Nephron (organoid): ENCODE measurements around the gene XYLB.

Experiments used
- H3K27ac Mint-ChIP-seq, 3 experiments: 2 replicates each; pipeline ENCODE4 v1.8.0; 2020; ENCODE audit warnings: mixed read lengths in 3 of 3, mild to moderate bottlenecking in 2 of 3, moderate library complexity in 1 of 3
- H3K27me3 Mint-ChIP-seq: 2 replicates; pipeline ENCODE4 v1.8.0; 2021; ENCODE audit warnings: low read depth, mild to moderate bottlenecking, moderate library complexity, mixed read lengths
- H3K36me3 Mint-ChIP-seq: 2 replicates; pipeline ENCODE4 v1.8.0; 2020; ENCODE audit warnings: low read depth, mixed read lengths
- H3K4me1 Mint-ChIP-seq: 2 replicates; pipeline ENCODE4 v1.8.0; 2020; ENCODE audit warnings: mixed read lengths
- H3K4me3 Mint-ChIP-seq, 3 experiments: 2 replicates each; pipeline ENCODE4 v1.8.0; 2020; ENCODE audit warnings: mild to moderate bottlenecking in 3 of 3, mixed read lengths in 3 of 3, moderate library complexity in 2 of 3
- H3K9me3 Mint-ChIP-seq: 2 replicates; pipeline ENCODE4 v1.8.0; 2020; ENCODE audit warnings: mixed read lengths
- CTCF ChIP-seq, 3 experiments: fragments of 200-600 bp; sonication (generic); IDR thresholded peaks; one replicate each; pipeline ENCODE4 v1.5.0; 2021; ENCODE audit warnings: antibody characterized with exemption in 3 of 3; ENCODE audit not compliant: unreplicated experiment in 3 of 3

XYLB gene

GRCh38 chr3:38314112-38314763, 32.3 kb upstream of the XYLB start:
- peaks cover 11% of the 10 kb centered on the region for H3K27me3 Mint-ChIP-seq
- H3K36me3 Mint-ChIP-seq, result no peaks in the 10 kb centered on the region
- TF ChIP-seq CTCF (IDR thresholded peaks at IDR 0.05; ENCODE audit: unreplicated experiment in 3 of 3), result no peak
- no peaks in the 10 kb centered on the region for H3K9me3 Mint-ChIP-seq
- no peak overlapping the region for H3K27ac Mint-ChIP-seq
- H3K4me1 Mint-ChIP-seq, result no peaks in the 10 kb centered on the region
- H3K4me3 Mint-ChIP-seq, result no peak overlapping the region

GRCh38 chr3:38314764-38315487, 31.7 kb upstream of the XYLB start:
- TF ChIP-seq CTCF (IDR thresholded peaks at IDR 0.05; ENCODE audit: unreplicated experiment in 3 of 3), result no peak
- H3K4me1 Mint-ChIP-seq, result no peaks in the 10 kb centered on the region

GRCh38 chr3:38315488-38316230, 30.9 kb upstream of the XYLB start:
- no peaks in the 10 kb centered on the region for H3K9me3 Mint-ChIP-seq
- H3K4me1 Mint-ChIP-seq, result no peaks in the 10 kb centered on the region
- TF ChIP-seq CTCF (IDR thresholded peaks at IDR 0.05; ENCODE audit: unreplicated experiment in 3 of 3), result no peak
- H3K27ac Mint-ChIP-seq, result no peak overlapping the region
- H3K36me3 Mint-ChIP-seq, result no peaks in the 10 kb centered on the region
- peaks cover 11% of the 10 kb centered on the region for H3K27me3 Mint-ChIP-seq
- H3K4me3 Mint-ChIP-seq, result no peak overlapping the region

More at GRCh38 chr3:38314764-38315487, 31.7 kb upstream of the XYLB start:
- Mint-ChIP-seq H3K36me3 (no peaks in the 10 kb centered on the region), H3K27ac (no peak overlapping the region), H3K27me3 (peaks cover 11% of the 10 kb centered on the region), H3K4me3 (no peak overlapping the region), H3K9me3 (no peaks in the 10 kb centered on the region)

- Mint-ChIP-seq H3K4me1 (no peaks in the 10 kb centered on the region), H3K36me3 (no peaks in the 10 kb centered on the region), H3K4me3 (no peak overlapping the region), H3K9me3 (no peaks in the 10 kb centered on the region), H3K27ac (no peak overlapping the region), H3K27me3 (peaks cover 11% of the 10 kb centered on the region)
- no peak for TF ChIP-seq CTCF (IDR thresholded peaks at IDR 0.05; ENCODE audit: unreplicated experiment in 3 of 3)
Measured at GRCh38 chr3:38316356-38317191, 30.0 kb upstream of the XYLB start.

- no peak overlapping the region for H3K4me3 Mint-ChIP-seq
- TF ChIP-seq CTCF (IDR thresholded peaks at IDR 0.05; ENCODE audit: unreplicated experiment in 3 of 3), result no peak
- no peaks in the 10 kb centered on the region for H3K4me1 Mint-ChIP-seq
- no peaks in the 10 kb centered on the region for H3K9me3 Mint-ChIP-seq
- H3K27ac Mint-ChIP-seq, result no peak overlapping the region
- peaks cover 11% of the 10 kb centered on the region for H3K27me3 Mint-ChIP-seq
- no peaks in the 10 kb centered on the region for H3K36me3 Mint-ChIP-seq
Measured at GRCh38 chr3:38317192-38317759, 29.3 kb upstream of the XYLB start.
